ENCODE data around the gene ZNF574.

- TF ChIP-seq CTCF (conservative IDR thresholded peaks at IDR 0.05) (no peak), ZFX (IDR thresholded peaks at IDR 0.05) (no peak)
These were observed 1.2 kb upstream of the ZNF574 start for GRCh38 chr19:42074513-42075363.

Data from C4-2B (cell line).